SK-N-SH treated with all-trans-retinoic acid at 6 μM for 48 hours (cell line): ENCODE results near the gene TMEM120B.

Source experiments
- OSR1 ChIP-seq: fragments of 250-450 bp; sonication (Bioruptor Pico); IDR thresholded peaks from 2 replicates; pipeline ENCODE4 v1.8.0; 2022; ENCODE audit warnings: moderate library complexity, mild to moderate bottlenecking, inconsistent platforms
- ZNF565 ChIP-seq: fragments of 450-650 bp; formaldehyde crosslinking; conservative IDR thresholded peaks from 2 replicates; pipeline ENCODE4 v1.5.0; 2020; ENCODE audit warnings: low read depth, mild to moderate bottlenecking, moderate library complexity
- TF ChIP-seq, protein P1 (sequence below): fragments of 250-450 bp; sonication (Bioruptor Pico); IDR thresholded peaks from 2 replicates; pipeline ENCODE4 v1.8.0; 2020; ENCODE audit warnings: mild to moderate bottlenecking, moderate library complexity, borderline replicate concordance

DNA sequence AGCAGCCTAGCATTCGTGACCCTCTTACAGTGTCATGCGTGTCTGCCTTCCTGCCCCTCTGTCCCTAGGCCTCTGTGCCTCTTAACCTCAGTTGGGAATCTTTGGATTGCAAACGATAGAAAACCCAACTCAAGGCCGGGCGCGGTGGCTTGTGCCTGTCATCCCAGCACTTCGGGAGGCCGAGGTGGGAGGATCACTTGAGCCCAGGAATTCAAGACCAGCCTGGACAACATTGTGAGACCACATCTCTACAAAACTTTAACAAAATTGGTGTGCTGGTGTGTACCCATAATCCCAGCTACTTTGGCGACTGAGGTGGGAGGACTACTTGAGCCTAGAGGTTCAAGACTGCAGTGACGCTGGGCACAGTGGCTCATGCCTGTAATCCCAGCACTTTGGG, 36.7 kb downstream of the TMEM120B start:
- TF ChIP-seq ZNF565 (CRISPR knock-in tag) (no peak), OSR1 (CRISPR knock-in tag) (no peak)
- TF ChIP-seq, protein P1, sequence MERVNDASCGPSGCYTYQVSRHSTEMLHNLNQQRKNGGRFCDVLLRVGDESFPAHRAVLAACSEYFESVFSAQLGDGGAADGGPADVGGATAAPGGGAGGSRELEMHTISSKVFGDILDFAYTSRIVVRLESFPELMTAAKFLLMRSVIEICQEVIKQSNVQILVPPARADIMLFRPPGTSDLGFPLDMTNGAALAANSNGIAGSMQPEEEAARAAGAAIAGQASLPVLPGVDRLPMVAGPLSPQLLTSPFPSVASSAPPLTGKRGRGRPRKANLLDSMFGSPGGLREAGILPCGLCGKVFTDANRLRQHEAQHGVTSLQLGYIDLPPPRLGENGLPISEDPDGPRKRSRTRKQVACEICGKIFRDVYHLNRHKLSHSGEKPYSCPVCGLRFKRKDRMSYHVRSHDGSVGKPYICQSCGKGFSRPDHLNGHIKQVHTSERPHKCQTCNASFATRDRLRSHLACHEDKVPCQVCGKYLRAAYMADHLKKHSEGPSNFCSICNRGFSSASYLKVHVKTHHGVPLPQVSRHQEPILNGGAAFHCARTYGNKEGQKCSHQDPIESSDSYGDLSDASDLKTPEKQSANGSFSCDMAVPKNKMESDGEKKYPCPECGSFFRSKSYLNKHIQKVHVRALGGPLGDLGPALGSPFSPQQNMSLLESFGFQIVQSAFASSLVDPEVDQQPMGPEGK (CRISPR knock-in tag), result no peak
